Cardiac fibroblast (primary cell): Measurements from ENCODE around the gene DIRAS1.
"Not testable (repeated sequence)": the region's sequence is repeated elsewhere in the genome, so short reads cannot be mapped to it uniquely, and the experiment has no call there.

ENCODE experiments used
- DNase-seq, 2 donors: peaks; one replicate each; pipeline versions ENCODE4 v3.0.0 to v3.0.0-alpha.2; 2010; ENCODE audit warnings: low read depth in 2 of 2
- H3K4me3 ChIP-seq, 2 donors: replicated peaks in 1 of 2; 1 replicate in 1 of 2; 2 replicates in 1 of 2; pipeline ENCODE4 v1.5.1; 2011; ENCODE audit warnings: low read depth in 2 of 2, low read length in 2 of 2, mild to moderate bottlenecking in 2 of 2, moderate library complexity in 1 of 2
- CTCF ChIP-seq: IDR thresholded peaks from one replicate; pipeline ENCODE4 v1.5.1; 2011; ENCODE audit warnings: low read depth, mild to moderate bottlenecking, low read length, inconsistent platforms

The DIRAS1 gene

GRCh38 chr19:2678044-2678671, 43.0 kb downstream of the DIRAS1 start:
- no peak for DNase-seq
- no peak for TF ChIP-seq CTCF
- H3K4me3 ChIP-seq = no peak overlapping the region

GRCh38 chr19:2676823-2677222, 44.3 kb downstream of the DIRAS1 start:
- no peak for TF ChIP-seq CTCF

GRCh38 chr19:2675892-2676291, 45.3 kb downstream of the DIRAS1 start:
- H3K4me3 ChIP-seq = no peak overlapping the region
- DNase-seq = no peak
- TF ChIP-seq CTCF = no peak

More at GRCh38 chr19:2676823-2677222, 44.3 kb downstream of the DIRAS1 start:
- no peak for DNase-seq
- H3K4me3 ChIP-seq = no peak overlapping the region

GRCh38 chr19:2670217-2670616, 51.0 kb downstream of the DIRAS1 start:
- TF ChIP-seq CTCF = no peak
- no peak for DNase-seq

GRCh38 chr19:2668175-2668763, 52.9 kb downstream of the DIRAS1 start:
- DNase-seq = no peak
- no peak overlapping the region for H3K4me3 ChIP-seq
- TF ChIP-seq CTCF = no peak

More at GRCh38 chr19:2670217-2670616, 51.0 kb downstream of the DIRAS1 start:
- no peak overlapping the region for H3K4me3 ChIP-seq

GRCh38 chr19:2667349-2667748, 53.8 kb downstream of the DIRAS1 start:
- DNase-seq, H3K4me3 ChIP-seq: not testable (repeated sequence)

- no peak overlapping the region for H3K4me3 ChIP-seq
- no peak for DNase-seq
- TF ChIP-seq CTCF = no peak
These were observed 54.7 kb downstream of the DIRAS1 start for GRCh38 chr19:2666344-2666994.
